Psoas muscle (tissue), 8 donors: ENCODE data around the gene ANAPC2. TPM values are rescaled to one million over a fixed set of nuclear protein-coding genes. Genes with fewer than 3 reads are reported as not detected.

Experiments
- ATAC-seq, 4 donors: fragments of 200-7000 bp; cut with Tn5 transposase; one replicate each; pipeline ENCODE4 v1.9.1; 2020; ENCODE audit warnings: moderate library complexity in 3 of 4, mild to moderate bottlenecking in 2 of 4
- DNase-seq, 2 donors: peaks; one replicate each; pipeline ENCODE4 v3.0.0-alpha.2; 2020
- H3K27ac ChIP-seq: fragments of 200-600 bp; one replicate; pipeline ENCODE4 v1.8.0; 2022
- H3K27me3 ChIP-seq, 3 donors: fragments of 200-600 bp in 1 of 3; one replicate each; pipeline versions ENCODE4 v1.6.1 to v1.8.0; 2013 to 2022; ENCODE audit warnings: low read length in 2 of 3, mild to moderate bottlenecking in 2 of 3, moderate library complexity in 1 of 3; ENCODE audit not compliant: insufficient read depth in 3 of 3
- H3K36me3 ChIP-seq, 2 donors: fragments of 200-600 bp in 1 of 2; one replicate each; pipeline versions ENCODE4 v1.6.1 to v1.8.0; 2013 to 2022; ENCODE audit warnings: low read depth in 1 of 2, mild to moderate bottlenecking in 1 of 2, moderate library complexity in 1 of 2; ENCODE audit not compliant: insufficient read depth in 1 of 2
- H3K4me1 ChIP-seq: fragments of 200-600 bp; one replicate; pipeline ENCODE4 v1.8.0; 2022
- H3K4me3 ChIP-seq: fragments of 200-600 bp; one replicate; pipeline ENCODE4 v1.8.0; 2022; ENCODE audit warnings: mild to moderate bottlenecking
- H3K9me3 ChIP-seq: fragments of 200-600 bp; one replicate; pipeline ENCODE4 v1.8.0; 2022
- WGBS, 3 donors: extraction: QIAGEN DNeasy Blood & Tissue Kit; methylation state at CpG; one replicate each; pipeline versions ENCODE4 v1.1.6 to v1.1.7; 2013; 5-methylcytosine and 5-hydroxymethylcytosine counted together
- intact Hi-C, 2 donors: fragments of 100-400 bp; cut with DNase I; formaldehyde crosslinking; loops; one replicate each; pipeline versions ENCODE4 v1.11.0 to v1.14.2; 2022
- polyA plus RNA-seq, 3 donors: library from polyadenylated mRNA; stranded (reverse); fragments of 200-250 nt; gene quantifications; one replicate each; pipeline ENCODE4 v1.2.3, GENCODE V29; 2013
- total RNA-seq, 4 donors: library from RNA; stranded (reverse); fragmentation: NEBNext Ultra II Directional in 2 of 4; extraction: Animal tissue kit (Norgen Biotek cat#: 25700) in 2 of 4; gene quantifications; one replicate each; pipeline versions ENCODE4 v1.2.1 to v1.2.4, GENCODE V29; 2021 to 2023
- TF ChIP-seq, protein P1 (sequence below): fragments of 200-600 bp; IDR thresholded peaks from one replicate; pipeline ENCODE4 v1.8.0; 2022; ENCODE audit warnings: antibody characterized with exemption
- donor health status: healthy with polysubstance abuse.
- donor health status: DM: no; HTN: no; CAD: no; lungs with moderate emphysema.
- donor health status: Bipolar disorder and iron deficiency.
- donor health status: healthy.
- donor health status: DM: yes; HTN: yes; CAD: no.
- donor health status: DM: no; HTN: no; CAD: no.
- donor health status: DM: no; HTN: no; CAD: no.
- donor health status: DM: yes; HTN: yes; CAD: no.

The ANAPC2 gene
- total and polyA plus RNA-seq, 7 donors: 13.0 to 32.1 (median 22.6) TPM

DNA sequence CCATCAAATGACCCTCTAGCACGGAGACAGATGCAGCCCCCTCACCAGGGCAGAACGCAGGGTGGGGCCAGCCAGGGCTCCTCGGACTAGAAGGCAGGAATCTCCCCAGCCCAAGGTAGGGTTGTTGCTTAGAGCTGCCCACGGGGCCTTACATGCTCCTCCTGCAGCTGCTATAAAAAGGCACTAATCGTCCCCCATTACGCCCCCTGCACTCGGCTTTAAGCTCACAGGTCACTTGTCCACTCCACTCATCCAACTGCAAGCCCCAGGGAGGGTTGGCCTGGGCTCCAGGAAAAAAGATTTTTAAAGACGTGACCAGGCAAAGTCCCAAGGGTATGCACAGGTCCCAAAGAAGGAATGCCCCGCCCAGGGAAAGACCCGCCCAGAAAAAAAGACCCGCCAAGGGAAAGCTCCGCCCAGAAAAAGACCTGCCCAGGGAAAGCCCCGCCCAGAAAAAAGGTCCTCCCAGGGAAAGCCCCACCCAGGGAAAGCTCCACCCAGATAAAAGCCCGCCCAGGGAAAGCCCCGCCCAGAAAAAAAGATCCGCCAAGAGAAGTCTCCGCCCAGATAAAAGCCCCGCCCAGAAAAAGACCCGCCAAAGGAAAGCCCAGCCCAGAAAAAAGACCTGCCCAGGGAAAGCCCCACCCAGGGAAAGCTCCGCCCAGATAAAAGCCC lies 38.3 kb downstream of the ANAPC2 start:
- H3K9me3 ChIP-seq: no peaks in the 10 kb centered on the region
- WGBS, 3 donors: 40 to 61% (median 50%) methylated on average over 20 of the region's 20 CpGs
- DNase-seq (peak in 1 of 2 donors; percentile 42), ATAC-seq (peak in 1 of 4 donors; percentile 11)
- intact Hi-C loops: no loop called here
- TF ChIP-seq, protein P1, sequence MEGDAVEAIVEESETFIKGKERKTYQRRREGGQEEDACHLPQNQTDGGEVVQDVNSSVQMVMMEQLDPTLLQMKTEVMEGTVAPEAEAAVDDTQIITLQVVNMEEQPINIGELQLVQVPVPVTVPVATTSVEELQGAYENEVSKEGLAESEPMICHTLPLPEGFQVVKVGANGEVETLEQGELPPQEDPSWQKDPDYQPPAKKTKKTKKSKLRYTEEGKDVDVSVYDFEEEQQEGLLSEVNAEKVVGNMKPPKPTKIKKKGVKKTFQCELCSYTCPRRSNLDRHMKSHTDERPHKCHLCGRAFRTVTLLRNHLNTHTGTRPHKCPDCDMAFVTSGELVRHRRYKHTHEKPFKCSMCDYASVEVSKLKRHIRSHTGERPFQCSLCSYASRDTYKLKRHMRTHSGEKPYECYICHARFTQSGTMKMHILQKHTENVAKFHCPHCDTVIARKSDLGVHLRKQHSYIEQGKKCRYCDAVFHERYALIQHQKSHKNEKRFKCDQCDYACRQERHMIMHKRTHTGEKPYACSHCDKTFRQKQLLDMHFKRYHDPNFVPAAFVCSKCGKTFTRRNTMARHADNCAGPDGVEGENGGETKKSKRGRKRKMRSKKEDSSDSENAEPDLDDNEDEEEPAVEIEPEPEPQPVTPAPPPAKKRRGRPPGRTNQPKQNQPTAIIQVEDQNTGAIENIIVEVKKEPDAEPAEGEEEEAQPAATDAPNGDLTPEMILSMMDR: no peak
- no peaks in the 10 kb centered on the region for H3K36me3 ChIP-seq
- peaks cover 0 to 33% (median 10%) of the 10 kb centered on the region in 3 donors for H3K27me3 ChIP-seq
- H3K4me3 ChIP-seq: no peak overlapping the region
- H3K27ac ChIP-seq: no peak overlapping the region
- no peaks in the 10 kb centered on the region for H3K4me1 ChIP-seq

- no peak for ATAC-seq
- H3K36me3 ChIP-seq: no peaks in the 10 kb centered on the region
- H3K4me3 ChIP-seq: no peak overlapping the region
- 47 to 56% (median 49%) methylated on average over 5 of the region's 5 CpGs for WGBS, 3 donors
- no peaks in the 10 kb centered on the region for H3K4me1 ChIP-seq
- intact Hi-C loops: no loop called here
- H3K27me3 ChIP-seq: peaks cover 0 to 29% (median 10%) of the 10 kb centered on the region in 3 donors
- peak in 1 of 2 donors; percentile 31 for DNase-seq
- no peak overlapping the region for H3K27ac ChIP-seq
- TF ChIP-seq, protein P1: no peak
- H3K9me3 ChIP-seq: no peaks in the 10 kb centered on the region
Observed at GRCh38 chr9:137149363-137149762, 39.0 kb downstream of the ANAPC2 start.

DNA sequence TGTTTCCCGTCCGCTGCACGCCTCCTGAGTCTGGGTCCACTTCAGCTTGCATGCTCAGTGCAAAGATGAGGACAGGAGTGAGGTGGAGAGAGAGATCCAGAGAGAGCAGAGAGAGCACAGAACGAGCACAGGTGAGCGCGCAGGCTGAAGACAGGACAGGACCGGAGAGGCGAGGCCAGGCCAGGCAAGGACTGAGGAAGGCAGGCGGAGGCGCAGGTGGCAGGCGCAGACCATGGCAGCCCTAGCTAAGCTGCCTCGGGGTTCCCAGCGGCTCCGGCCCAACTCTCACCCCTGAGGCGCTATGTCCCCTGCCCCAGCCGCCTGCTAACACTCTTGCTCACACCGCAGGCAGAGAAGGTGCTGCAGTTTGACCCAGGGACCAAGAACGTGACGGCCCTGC lies 39.7 kb downstream of the ANAPC2 start:
- Histone ChIP-seq H3K4me1 (no peaks in the 10 kb centered on the region), H3K27ac (no peak overlapping the region), H3K36me3 (no peaks in the 10 kb centered on the region), H3K4me3 (no peak overlapping the region), H3K27me3 (peaks cover 0 to 36% (median 10%) of the 10 kb centered on the region in 3 donors), H3K9me3 (no peaks in the 10 kb centered on the region)
- TF ChIP-seq, protein P1: no peak
- DNase-seq (peak in 1 of 2 donors; percentile 24), ATAC-seq (no peak)
- intact Hi-C loops: no loop called here
- 79 to 87% (median 80%) methylated on average over 16 to 19 of the region's 19 CpGs for WGBS, 3 donors

- ATAC-seq (no peak), DNase-seq (peak in 1 of 2 donors; percentile 30)
- Histone ChIP-seq H3K4me3 (no peak overlapping the region), H3K27me3 (peaks cover 0 to 41% (median 14%) of the 10 kb centered on the region in 3 donors), H3K4me1 (no peaks in the 10 kb centered on the region), H3K9me3 (no peaks in the 10 kb centered on the region), H3K36me3 (no peaks in the 10 kb centered on the region), H3K27ac (no peak overlapping the region)
- TF ChIP-seq, protein P1: no peak
- intact Hi-C loops: no loop called here
- 66 to 71% (median 67%) methylated on average over 26 to 27 of the region's 27 CpGs for WGBS, 3 donors
Observed at GRCh38 chr9:137148242-137148641, 40.1 kb downstream of the ANAPC2 start.

DNA sequence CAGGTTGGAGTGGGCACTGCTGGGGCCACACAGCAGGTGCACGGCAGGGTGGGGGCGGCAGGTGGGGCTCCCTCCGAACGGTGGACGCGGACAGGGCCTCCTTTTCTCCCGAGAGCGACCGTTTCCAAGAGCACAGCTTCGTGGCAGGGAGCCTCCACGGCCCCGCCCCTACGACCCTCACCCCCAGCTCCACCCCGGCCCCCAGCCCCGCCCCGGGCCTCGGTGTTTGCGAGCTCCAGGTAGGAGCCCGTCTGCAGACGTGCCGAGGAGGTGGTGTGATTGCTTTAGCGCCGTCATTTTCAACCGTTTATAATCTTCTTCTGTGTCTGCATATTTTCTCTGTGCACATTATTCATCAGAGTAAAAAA lies 40.6 kb downstream of the ANAPC2 start:
- peaks cover 0 to 45% (median 16%) of the 10 kb centered on the region in 3 donors for H3K27me3 ChIP-seq
- intact Hi-C loops: no loop called here
- 24 to 32% (median 28%) methylated on average over 19 to 24 of the region's 24 CpGs for WGBS, 3 donors

More for the DNA sequence above, 40.6 kb downstream of the ANAPC2 start:
- Histone ChIP-seq H3K4me3 (no peak overlapping the region), H3K27ac (no peak overlapping the region), H3K9me3 (no peaks in the 10 kb centered on the region), H3K36me3 (no peaks in the 10 kb centered on the region), H3K4me1 (no peaks in the 10 kb centered on the region)
- DNase-seq: peak in 1 of 2 donors; percentile 34
- TF ChIP-seq, protein P1: no peak
- no peak for ATAC-seq
